SU-DHL-6 (cell line): ENCODE measurements around the gene ASIC3.

ENCODE experiments used
- H2AFZ ChIP-seq: fragments of 200-600 bp; sonication (generic); 2 replicates; pipeline ENCODE4 v1.6.1; 2014; ENCODE audit warnings: low read depth, mild to moderate bottlenecking, moderate library complexity, mixed read lengths, antibody characterized with exemption, low read length; ENCODE audit not compliant: severe bottlenecking
- H3F3A ChIP-seq: fragments of 200-600 bp; shearing (Covaris generic); 2 replicates; pipeline ENCODE4 v1.6.0; 2016; ENCODE audit warnings: antibody characterized with exemption, mild to moderate bottlenecking; ENCODE audit not compliant: insufficient read depth
- H3K27ac ChIP-seq: fragments of 200-600 bp; sonication (generic); 2 replicates; pipeline ENCODE4 v1.5.1; 2016; ENCODE audit warnings: low read depth, mild to moderate bottlenecking, low read length, moderate library complexity, mixed read lengths
- H3K27me3 ChIP-seq: fragments of 200-600 bp; sonication (generic), shearing (Covaris generic); 2 replicates; pipeline ENCODE4 v1.6.0; 2014; ENCODE audit warnings: mild to moderate bottlenecking, low read length
- H3K36me3 ChIP-seq: fragments of 200-600 bp; sonication (generic); 2 replicates; pipeline ENCODE4 v1.6.1; 2014; ENCODE audit warnings: mild to moderate bottlenecking, low read length, mixed read lengths
- H3K4me2 ChIP-seq: fragments of 300-600, 200-600 bp; shearing (Covaris generic), sonication (generic); 2 replicates; pipeline ENCODE4 v1.6.0; 2014; ENCODE audit warnings: low read length, low read depth, mild to moderate bottlenecking; ENCODE audit not compliant: poor library complexity, severe bottlenecking
- H3K4me3 ChIP-seq: fragments of 200-600 bp; sonication (generic); 2 replicates; pipeline ENCODE4 v1.5.1; 2014; ENCODE audit warnings: antibody characterized with exemption, low read length, mild to moderate bottlenecking, mixed read lengths; ENCODE audit not compliant: insufficient read depth, poor library complexity, severe bottlenecking
- H3K79me2 ChIP-seq: fragments of 200-600 bp; sonication (generic); 2 replicates; pipeline ENCODE4 v1.6.1; 2014; ENCODE audit warnings: mild to moderate bottlenecking, low read length, moderate library complexity; ENCODE audit not compliant: insufficient read depth
- H3K9ac ChIP-seq: fragments of 200-600 bp; sonication (generic); 2 replicates; pipeline ENCODE4 v1.7.0; 2014; ENCODE audit warnings: mild to moderate bottlenecking, low read length
- H3K9me2 ChIP-seq: fragments of 200-600 bp; sonication (generic); replicated peaks from 2 replicates; pipeline ENCODE4 v1.6.1; 2014; ENCODE audit warnings: low read length; ENCODE audit not compliant: insufficient read depth
- H3K9me3 ChIP-seq: fragments of 200-600 bp; sonication (generic); 2 replicates; pipeline ENCODE4 v1.6.1; 2014; ENCODE audit warnings: low read length, mixed read lengths; ENCODE audit not compliant: insufficient read depth
- H4K20me1 ChIP-seq: fragments of 200-600 bp; sonication (generic); 2 replicates; pipeline ENCODE4 v1.6.1; 2014; ENCODE audit warnings: low read depth, mild to moderate bottlenecking, antibody characterized with exemption, low read length, moderate library complexity, mixed read lengths
- EZH2phosphoT487 ChIP-seq: fragments of 200-600 bp; sonication (generic), shearing (Covaris generic); conservative IDR thresholded peaks from 2 replicates; pipeline ENCODE4 v1.6.1; 2018; ENCODE audit warnings: mild to moderate bottlenecking, antibody characterized with exemption, low read length, moderate library complexity, mixed read lengths
- TF ChIP-seq, protein P1 (sequence below): fragments of 200-600 bp; sonication (generic); IDR thresholded peaks from one replicate; pipeline ENCODE4 v1.5.1; 2017; ENCODE audit warnings: antibody characterized with exemption, mild to moderate bottlenecking, low read length, moderate library complexity; ENCODE audit not compliant: insufficient read depth, poor library complexity, severe bottlenecking

Gene ASIC3

DNA sequence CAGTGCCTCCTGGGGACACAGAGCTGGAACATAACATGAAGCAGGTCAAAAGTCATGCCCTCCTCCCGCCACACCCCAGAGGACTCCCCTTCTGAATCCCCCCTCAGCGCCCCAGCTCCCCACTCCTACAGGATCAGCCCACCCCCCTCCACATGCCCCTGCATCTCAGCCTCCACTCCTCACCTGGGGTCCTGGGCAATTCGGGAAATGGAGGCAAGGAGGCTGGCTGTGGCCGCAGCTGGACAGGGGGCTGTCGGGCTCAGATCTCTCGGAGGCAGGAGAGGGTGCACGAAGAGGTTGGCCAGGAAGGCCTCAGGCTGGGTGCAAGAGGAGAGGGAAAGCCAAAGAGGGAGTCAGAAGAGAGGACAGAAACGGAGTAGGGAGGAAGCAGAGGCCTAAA is 31.8 kb upstream of the ASIC3 start:
- Histone ChIP-seq H2AFZ (no peak overlapping the region), H4K20me1 (no peaks in the 10 kb centered on the region), H3K9me2 (no peaks in the 10 kb centered on the region), H3F3A (no peaks in the 10 kb centered on the region), H3K9me3 (no peaks in the 10 kb centered on the region), H3K27me3 (no peaks in the 10 kb centered on the region), H3K4me3 (no peak overlapping the region), H3K79me2 (no peaks in the 10 kb centered on the region), H3K9ac (no peak overlapping the region), H3K36me3 (no peaks in the 10 kb centered on the region), H3K27ac (no peak overlapping the region), H3K4me2 (no peak overlapping the region)
- no peak for TF ChIP-seq EZH2phosphoT487
- TF ChIP-seq, protein P1, sequence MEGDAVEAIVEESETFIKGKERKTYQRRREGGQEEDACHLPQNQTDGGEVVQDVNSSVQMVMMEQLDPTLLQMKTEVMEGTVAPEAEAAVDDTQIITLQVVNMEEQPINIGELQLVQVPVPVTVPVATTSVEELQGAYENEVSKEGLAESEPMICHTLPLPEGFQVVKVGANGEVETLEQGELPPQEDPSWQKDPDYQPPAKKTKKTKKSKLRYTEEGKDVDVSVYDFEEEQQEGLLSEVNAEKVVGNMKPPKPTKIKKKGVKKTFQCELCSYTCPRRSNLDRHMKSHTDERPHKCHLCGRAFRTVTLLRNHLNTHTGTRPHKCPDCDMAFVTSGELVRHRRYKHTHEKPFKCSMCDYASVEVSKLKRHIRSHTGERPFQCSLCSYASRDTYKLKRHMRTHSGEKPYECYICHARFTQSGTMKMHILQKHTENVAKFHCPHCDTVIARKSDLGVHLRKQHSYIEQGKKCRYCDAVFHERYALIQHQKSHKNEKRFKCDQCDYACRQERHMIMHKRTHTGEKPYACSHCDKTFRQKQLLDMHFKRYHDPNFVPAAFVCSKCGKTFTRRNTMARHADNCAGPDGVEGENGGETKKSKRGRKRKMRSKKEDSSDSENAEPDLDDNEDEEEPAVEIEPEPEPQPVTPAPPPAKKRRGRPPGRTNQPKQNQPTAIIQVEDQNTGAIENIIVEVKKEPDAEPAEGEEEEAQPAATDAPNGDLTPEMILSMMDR, result no peak

DNA sequence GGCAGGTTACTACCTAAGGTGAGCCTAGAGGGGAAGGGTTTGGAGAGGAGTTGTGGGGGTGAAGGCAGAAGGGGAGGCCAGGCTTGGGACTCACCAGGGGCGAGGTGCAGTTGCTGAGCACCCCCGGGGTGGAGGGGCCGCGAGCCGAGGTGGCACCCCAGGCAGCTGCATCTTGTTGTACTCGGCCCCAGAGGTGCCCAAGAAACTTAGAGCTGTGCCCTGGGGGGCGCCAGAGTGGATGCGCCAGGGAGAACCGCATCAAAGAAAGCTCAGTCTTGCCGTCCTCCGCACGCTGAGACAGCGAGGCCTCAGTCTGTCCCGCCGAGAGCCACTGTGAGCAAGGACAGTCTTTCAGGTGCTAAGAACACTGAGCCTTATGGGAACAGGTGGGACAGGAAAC is 31.4 kb upstream of the ASIC3 start:
- no peaks in the 10 kb centered on the region for H3K9me2 ChIP-seq
- H3K27me3 ChIP-seq, result no peaks in the 10 kb centered on the region
- no peaks in the 10 kb centered on the region for H3K36me3 ChIP-seq
- no peak overlapping the region for H3K4me3 ChIP-seq
- H3K27ac ChIP-seq, result no peak overlapping the region
- H3K4me2 ChIP-seq, result no peak overlapping the region
- H3K9me3 ChIP-seq, result no peaks in the 10 kb centered on the region
- no peaks in the 10 kb centered on the region for H4K20me1 ChIP-seq
- H2AFZ ChIP-seq, result no peak overlapping the region
- no peak for TF ChIP-seq EZH2phosphoT487
- TF ChIP-seq, protein P1, result no peak
- no peaks in the 10 kb centered on the region for H3K79me2 ChIP-seq
- no peaks in the 10 kb centered on the region for H3F3A ChIP-seq
- no peak overlapping the region for H3K9ac ChIP-seq

DNA sequence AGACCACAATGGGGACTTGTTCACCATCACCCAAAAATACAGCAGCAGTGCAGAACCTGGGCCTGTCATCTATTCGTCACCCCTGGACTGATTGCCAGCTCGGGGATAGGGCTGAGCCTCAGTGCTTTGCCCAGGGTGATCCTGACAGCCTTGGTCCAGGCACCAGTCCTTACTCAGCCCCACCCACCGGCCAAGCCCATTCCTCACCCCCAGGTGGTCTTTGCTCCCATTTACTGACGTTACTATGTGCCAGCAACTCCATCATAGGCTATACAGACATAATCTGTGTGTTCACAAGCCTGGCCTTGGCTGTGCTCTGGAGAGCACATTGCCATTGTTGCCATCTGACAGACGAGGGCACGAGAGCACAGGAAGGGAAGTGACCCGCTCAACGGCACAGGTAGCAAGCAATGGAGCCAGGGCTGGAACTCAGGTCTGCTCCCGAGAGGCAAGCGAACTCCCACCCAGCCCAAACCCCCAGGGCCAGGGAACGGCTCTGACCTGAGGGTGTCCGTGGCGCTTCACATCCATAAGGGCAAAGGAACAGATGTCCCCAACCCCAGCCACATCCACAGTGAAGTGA is 30.9 kb upstream of the ASIC3 start:
- H3K9me2 ChIP-seq, result no peaks in the 10 kb centered on the region
- H3F3A ChIP-seq, result no peaks in the 10 kb centered on the region
- no peaks in the 10 kb centered on the region for H3K36me3 ChIP-seq
- H3K4me3 ChIP-seq, result no peak overlapping the region
- H3K27ac ChIP-seq, result no peak overlapping the region
- TF ChIP-seq EZH2phosphoT487, result no peak
- TF ChIP-seq, protein P1, result no peak
- H4K20me1 ChIP-seq, result no peaks in the 10 kb centered on the region
- H3K4me2 ChIP-seq, result peak overlapping the region; percentile 40
- H3K9me3 ChIP-seq, result no peaks in the 10 kb centered on the region
- H2AFZ ChIP-seq, result peak overlapping the region; percentile 38
- H3K79me2 ChIP-seq, result no peaks in the 10 kb centered on the region
- H3K27me3 ChIP-seq, result no peaks in the 10 kb centered on the region
- peak overlapping the region; percentile 24; the same call in 1 of the 2 replicates for H3K9ac ChIP-seq
